K562 (cell line): Measurements from ENCODE around the gene BTAF1. TPM values are rescaled to one million over a fixed set of nuclear protein-coding genes. Genes with fewer than 3 reads are reported as not detected.

Experiments
- CAMTA2 ChIP-seq: fragments of 250-450 bp; sonication (Bioruptor Pico); conservative IDR thresholded peaks from 2 replicates; pipeline ENCODE4 v1.5.1; 2022
- HSF4 ChIP-seq: fragments of 250-450 bp; sonication (Bioruptor Pico); IDR thresholded peaks from 2 replicates; pipeline ENCODE4 v2.1.2; 2022; ENCODE audit warnings: mild to moderate bottlenecking, moderate library complexity, borderline replicate concordance
- JUN ChIP-seq, 2 experiments: sonication (generic) in 1 of 2; formaldehyde crosslinking in 1 of 2; IDR thresholded peaks; 2 replicates each; pipeline versions ENCODE4 v1.6.1 to v1.8.0; 2012 to 2022; ENCODE audit warnings: borderline replicate concordance in 2 of 2, mild to moderate bottlenecking in 2 of 2, improper control_type of control experiment in 1 of 2, low read depth in 1 of 2, low read length in 1 of 2, missing genetic modification reagents in 1 of 2
- MED1 ChIP-seq: sonication (generic); formaldehyde crosslinking; IDR thresholded peaks from 2 replicates; pipeline ENCODE4 v1.8.1; 2023; ENCODE audit warnings: missing genetic modification reagents, borderline replicate concordance
- SMARCC2 ChIP-seq: fragments of 450-650 bp; IDR thresholded peaks from 2 replicates; pipeline ENCODE4 v1.6.1; 2017; ENCODE audit warnings: antibody characterized with exemption, moderate library complexity, mild to moderate bottlenecking, low read depth
- TFAM ChIP-seq: fragments of 250-450 bp; sonication (Bioruptor Pico); conservative IDR thresholded peaks from 2 replicates; pipeline ENCODE4 v1.5.0; 2021; ENCODE audit warnings: mild to moderate bottlenecking, moderate library complexity
- YY1 ChIP-seq, 3 experiments: IDR thresholded peaks; 2 replicates each; pipeline ENCODE4 v1.6.1; 2011; ENCODE audit warnings: low read length in 2 of 3, mild to moderate bottlenecking in 2 of 3, moderate library complexity in 2 of 3, borderline replicate concordance in 1 of 3, control low read depth in 1 of 3, low read depth in 1 of 3; ENCODE audit not compliant: insufficient read depth in 3 of 3, insufficient replicate concordance in 2 of 3, control insufficient read depth in 1 of 3, insufficient read length in 1 of 3; ENCODE audit errors: extremely low read depth in 1 of 3
- ZNF766 ChIP-seq: fragments of 200-800 bp; sonication (Bioruptor generic); conservative IDR thresholded peaks from 2 replicates; pipeline ENCODE4 v1.6.1; 2016; ENCODE audit warnings: missing genetic modification characterization, missing compliant biosample characterization
- polyA plus RNA-seq, 8 experiments: library from polyadenylated mRNA; depleted of rRNA in 4 of 8; stranded (reverse) in 5 of 8; unstranded in 3 of 8; fragments of >200 nt; fragmentation: Nextera tagmentation in 2 of 8; fragmentation: Illumina TruSeq in 1 of 8; extraction: Ambion mirVana in 2 of 8; extraction: Trizol in 1 of 8; gene quantifications; 2 replicates each; pipeline versions ENCODE4 v1.2.1 to v1.2.3, GENCODE V29; 2011 to 2014; ENCODE audit warnings: inconsistent platforms in 1 of 8, missing spikeins in 1 of 8
- total RNA-seq, 7 experiments: library from RNA; depleted of rRNA in 6 of 7; stranded (reverse); fragments of >200 nt in 6 of 7; fragmentation: Illumina TruSeq in 2 of 7; extraction: Trizol in 2 of 7; gene quantifications; 2 replicates each; pipeline versions ENCODE4 v1.2.1 to v1.2.3, GENCODE V29; 2011 to 2021; ENCODE audit warnings: low replicate concordance in 1 of 7
- TF ChIP-seq, protein P1 (sequence below): fragments of 250-450 bp; sonication (Bioruptor Pico); IDR thresholded peaks from 2 replicates; pipeline ENCODE4 v1.5.1; 2021; ENCODE audit warnings: mild to moderate bottlenecking
- TF ChIP-seq, protein P2 (sequence below): fragments of 450-650 bp; formaldehyde crosslinking; IDR thresholded peaks from 2 replicates; pipeline ENCODE4 v1.4.0; 2020; ENCODE audit warnings: mild to moderate bottlenecking, mixed read lengths
- TF ChIP-seq, protein P3 (sequence below): fragments of 450-650 bp; formaldehyde crosslinking; IDR thresholded peaks from 2 replicates; pipeline ENCODE4 v1.4.0; 2020; ENCODE audit warnings: mild to moderate bottlenecking
- TF ChIP-seq, protein P4 (sequence below): fragments of 250-450 bp; sonication (Bioruptor Pico); IDR thresholded peaks from 2 replicates; pipeline ENCODE4 v1.4.0; 2020; ENCODE audit warnings: borderline replicate concordance
- TF ChIP-seq, protein P5 (sequence below), 3 experiments: IDR thresholded peaks in 2 of 3; conservative IDR thresholded peaks in 1 of 3; 2 replicates each; pipeline ENCODE4 v1.5.1; 2011 to 2012; ENCODE audit warnings: low read length in 3 of 3, mild to moderate bottlenecking in 3 of 3, control low read depth in 2 of 3, improper control_type of control experiment in 1 of 3, inconsistent platforms in 1 of 3, low read depth in 1 of 3, mixed read lengths in 1 of 3, moderate library complexity in 1 of 3; ENCODE audit not compliant: insufficient read depth in 2 of 3

The BTAF1 gene
- total and polyA plus RNA-seq, 9 of the 15 experiments (the other 6 are each of a cell fraction or from before 2014, with no cell fraction given), result 6.6 to 70.7 (median 30.5) TPM

DNA sequence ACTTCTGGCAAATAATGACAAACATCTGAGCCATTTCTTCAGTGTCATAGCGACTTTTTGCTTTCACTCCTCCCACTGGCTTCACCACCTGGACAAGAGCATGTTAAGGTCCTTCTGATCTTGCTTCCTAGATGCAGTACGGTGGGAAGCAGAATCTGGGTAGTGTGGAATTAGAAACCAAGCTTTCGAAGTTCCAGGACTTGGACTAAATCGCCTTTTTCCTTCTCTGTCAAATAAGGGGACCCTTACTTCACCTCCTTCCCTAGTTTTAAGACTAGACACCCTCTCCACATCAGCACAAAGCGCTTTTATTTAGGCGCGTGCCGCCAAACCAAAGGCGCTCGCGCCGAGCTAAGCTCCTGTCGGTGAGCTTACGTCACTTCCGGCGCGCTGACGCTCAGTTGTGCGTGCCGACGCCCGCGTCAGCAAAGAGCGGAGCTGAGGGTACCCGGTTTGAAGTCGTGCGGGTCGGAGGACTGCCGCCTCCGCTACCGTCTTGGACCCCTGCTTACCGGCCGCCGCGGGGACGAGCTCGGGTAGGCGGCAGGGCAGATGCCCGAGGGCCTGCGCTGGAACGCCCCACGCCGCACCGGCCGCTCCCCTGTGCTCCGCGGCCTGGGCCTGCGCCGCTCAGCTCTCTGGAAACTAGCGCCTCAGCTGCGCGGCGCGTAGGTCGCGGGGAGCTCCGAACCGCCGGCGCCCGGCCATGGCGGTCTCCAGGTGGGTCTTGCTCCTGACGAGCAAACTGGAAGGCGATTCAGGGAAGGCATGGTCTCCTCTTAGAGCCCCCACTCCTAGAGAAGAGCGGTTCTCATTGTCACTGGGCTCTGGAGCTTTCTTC lies at the start of gene BTAF1 (continued):
- TF ChIP-seq, protein P1, sequence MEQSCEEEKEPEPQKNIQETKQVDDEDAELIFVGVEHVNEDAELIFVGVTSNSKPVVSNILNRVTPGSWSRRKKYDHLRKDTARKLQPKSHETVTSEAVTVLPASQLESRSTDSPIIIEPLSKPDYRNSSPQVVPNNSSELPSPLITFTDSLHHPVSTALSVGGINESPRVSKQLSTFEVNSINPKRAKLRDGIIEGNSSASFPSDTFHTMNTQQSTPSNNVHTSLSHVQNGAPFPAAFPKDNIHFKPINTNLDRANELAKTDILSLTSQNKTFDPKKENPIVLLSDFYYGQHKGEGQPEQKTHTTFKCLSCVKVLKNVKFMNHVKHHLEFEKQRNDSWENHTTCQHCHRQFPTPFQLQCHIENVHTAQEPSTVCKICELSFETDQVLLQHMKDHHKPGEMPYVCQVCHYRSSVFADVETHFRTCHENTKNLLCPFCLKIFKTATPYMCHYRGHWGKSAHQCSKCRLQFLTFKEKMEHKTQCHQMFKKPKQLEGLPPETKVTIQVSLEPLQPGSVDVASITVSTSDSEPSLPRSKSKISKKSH, result no peak
- peak in 2 of 3 experiments; percentile 45 to 47 for TF ChIP-seq YY1 (IDR thresholded peaks at IDR 0.05; ENCODE audit: borderline replicate concordance in 1 of 3, control insufficient read depth in 1 of 3, extremely low read depth in 1 of 3, insufficient read depth in 3 of 3, insufficient read length in 1 of 3, insufficient replicate concordance in 2 of 3, low read depth in 1 of 3, low read length in 2 of 3)
- TF ChIP-seq JUN (IDR thresholded peaks at IDR 0.05; ENCODE audit: borderline replicate concordance, low read depth, low read length), result 0 out of 2 replicates have a peak, but pooled peaks have one; percentile 17
- TF ChIP-seq JUN (CRISPR knock-in tag; IDR thresholded peaks at IDR 0.05; ENCODE audit: borderline replicate concordance), result peak; percentile 82; the same call in 1 of the 2 replicates
- TF ChIP-seq HSF4 (CRISPR knock-in tag), result no peak
- TF ChIP-seq TFAM (CRISPR knock-in tag), result no peak
- no peak for TF ChIP-seq SMARCC2
- TF ChIP-seq, protein P2, sequence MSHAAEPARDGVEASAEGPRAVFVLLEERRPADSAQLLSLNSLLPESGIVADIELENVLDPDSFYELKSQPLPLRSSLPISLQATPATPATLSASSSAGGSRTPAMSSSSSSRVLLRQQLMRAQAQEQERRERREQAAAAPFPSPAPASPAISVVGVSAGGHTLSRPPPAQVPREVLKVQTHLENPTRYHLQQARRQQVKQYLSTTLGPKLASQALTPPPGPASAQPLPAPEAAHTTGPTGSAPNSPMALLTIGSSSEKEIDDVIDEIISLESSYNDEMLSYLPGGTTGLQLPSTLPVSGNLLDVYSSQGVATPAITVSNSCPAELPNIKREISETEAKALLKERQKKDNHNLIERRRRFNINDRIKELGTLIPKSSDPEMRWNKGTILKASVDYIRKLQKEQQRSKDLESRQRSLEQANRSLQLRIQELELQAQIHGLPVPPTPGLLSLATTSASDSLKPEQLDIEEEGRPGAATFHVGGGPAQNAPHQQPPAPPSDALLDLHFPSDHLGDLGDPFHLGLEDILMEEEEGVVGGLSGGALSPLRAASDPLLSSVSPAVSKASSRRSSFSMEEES (CRISPR knock-in tag), result no peak
- no peak for TF ChIP-seq CAMTA2
- TF ChIP-seq, protein P3, sequence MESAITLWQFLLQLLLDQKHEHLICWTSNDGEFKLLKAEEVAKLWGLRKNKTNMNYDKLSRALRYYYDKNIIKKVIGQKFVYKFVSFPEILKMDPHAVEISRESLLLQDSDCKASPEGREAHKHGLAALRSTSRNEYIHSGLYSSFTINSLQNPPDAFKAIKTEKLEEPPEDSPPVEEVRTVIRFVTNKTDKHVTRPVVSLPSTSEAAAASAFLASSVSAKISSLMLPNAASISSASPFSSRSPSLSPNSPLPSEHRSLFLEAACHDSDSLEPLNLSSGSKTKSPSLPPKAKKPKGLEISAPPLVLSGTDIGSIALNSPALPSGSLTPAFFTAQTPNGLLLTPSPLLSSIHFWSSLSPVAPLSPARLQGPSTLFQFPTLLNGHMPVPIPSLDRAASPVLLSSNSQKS (CRISPR knock-in tag), result no peak
- TF ChIP-seq, protein P4, sequence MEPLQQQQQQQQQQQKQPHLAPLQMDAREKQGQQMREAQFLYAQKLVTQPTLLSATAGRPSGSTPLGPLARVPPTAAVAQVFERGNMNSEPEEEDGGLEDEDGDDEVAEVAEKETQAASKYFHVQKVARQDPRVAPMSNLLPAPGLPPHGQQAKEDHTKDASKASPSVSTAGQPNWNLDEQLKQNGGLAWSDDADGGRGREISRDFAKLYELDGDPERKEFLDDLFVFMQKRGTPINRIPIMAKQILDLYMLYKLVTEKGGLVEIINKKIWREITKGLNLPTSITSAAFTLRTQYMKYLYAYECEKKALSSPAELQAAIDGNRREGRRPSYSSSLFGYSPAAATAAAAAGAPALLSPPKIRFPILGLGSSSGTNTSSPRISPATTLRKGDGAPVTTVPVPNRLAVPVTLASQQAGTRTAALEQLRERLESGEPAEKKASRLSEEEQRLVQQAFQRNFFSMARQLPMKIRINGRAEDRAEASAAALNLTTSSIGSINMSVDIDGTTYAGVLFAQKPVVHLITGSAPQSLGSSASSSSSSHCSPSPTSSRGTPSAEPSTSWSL (CRISPR knock-in tag), result no peak
- TF ChIP-seq, protein P5, sequence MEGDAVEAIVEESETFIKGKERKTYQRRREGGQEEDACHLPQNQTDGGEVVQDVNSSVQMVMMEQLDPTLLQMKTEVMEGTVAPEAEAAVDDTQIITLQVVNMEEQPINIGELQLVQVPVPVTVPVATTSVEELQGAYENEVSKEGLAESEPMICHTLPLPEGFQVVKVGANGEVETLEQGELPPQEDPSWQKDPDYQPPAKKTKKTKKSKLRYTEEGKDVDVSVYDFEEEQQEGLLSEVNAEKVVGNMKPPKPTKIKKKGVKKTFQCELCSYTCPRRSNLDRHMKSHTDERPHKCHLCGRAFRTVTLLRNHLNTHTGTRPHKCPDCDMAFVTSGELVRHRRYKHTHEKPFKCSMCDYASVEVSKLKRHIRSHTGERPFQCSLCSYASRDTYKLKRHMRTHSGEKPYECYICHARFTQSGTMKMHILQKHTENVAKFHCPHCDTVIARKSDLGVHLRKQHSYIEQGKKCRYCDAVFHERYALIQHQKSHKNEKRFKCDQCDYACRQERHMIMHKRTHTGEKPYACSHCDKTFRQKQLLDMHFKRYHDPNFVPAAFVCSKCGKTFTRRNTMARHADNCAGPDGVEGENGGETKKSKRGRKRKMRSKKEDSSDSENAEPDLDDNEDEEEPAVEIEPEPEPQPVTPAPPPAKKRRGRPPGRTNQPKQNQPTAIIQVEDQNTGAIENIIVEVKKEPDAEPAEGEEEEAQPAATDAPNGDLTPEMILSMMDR (IDR thresholded peaks at IDR 0.05 in 2 of 3, conservative IDR thresholded peaks at IDR 0.05 in 1 of 3; ENCODE audit: insufficient read depth in 2 of 3, low read depth in 1 of 3, low read length in 3 of 3), result no peak
- no peak for TF ChIP-seq ZNF766 (CRISPR knock-in tag)
- TF ChIP-seq MED1 (CRISPR knock-in tag), result no peak
